ENCODE measurements around the gene FCN3.

FCN3 gene

DNA sequence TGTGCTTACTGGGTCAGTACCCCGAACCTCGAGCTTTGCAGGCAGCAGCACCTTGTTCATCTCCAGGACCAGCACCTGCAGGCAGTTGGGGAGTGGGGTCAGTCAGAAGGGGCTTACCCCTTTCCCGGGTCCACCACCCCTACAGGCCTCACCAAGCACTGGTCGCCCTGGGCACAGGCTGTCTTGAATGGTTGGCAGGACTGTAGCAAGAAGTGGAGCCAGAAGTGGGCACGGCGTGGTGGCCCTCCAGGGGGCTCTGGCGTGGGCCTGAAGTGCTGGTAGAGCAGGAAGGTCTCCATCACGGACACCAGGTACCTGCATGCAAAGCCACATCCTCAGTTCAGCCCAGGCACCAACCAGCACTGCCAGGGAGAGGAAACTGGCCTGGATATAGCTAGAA lies 13.1 kb downstream of the FCN3 start:
- H3K4me3 ChIP-seq (ENCODE audit: low read length) = no peak overlapping the region
- DNase-seq (ENCODE audit: low read depth, low spot score) = no peak

DNA sequence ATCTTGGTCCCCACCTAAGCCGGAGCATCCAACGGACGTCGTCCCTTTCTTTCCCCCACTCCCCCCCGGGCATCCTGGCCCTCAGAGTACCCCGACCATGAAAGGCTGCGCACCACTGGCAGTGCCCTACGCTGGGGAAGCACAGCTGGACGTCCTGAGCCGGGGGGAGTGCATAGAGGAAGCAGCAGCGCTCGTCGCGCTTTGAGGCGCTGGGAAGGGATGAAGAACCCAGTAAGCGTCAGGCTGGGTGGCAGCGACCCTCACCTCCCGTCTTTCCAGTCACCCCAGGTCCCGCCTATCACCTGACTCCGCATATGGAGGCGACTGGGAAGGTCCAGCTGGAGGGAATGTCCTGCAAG lies 13.6 kb downstream of the FCN3 start:
- H3K4me3 ChIP-seq (ENCODE audit: low read length) = no peak overlapping the region

GRCh38 chr1:27360159-27361043 lies 14.2 kb downstream of the FCN3 start:
- H3K4me3 ChIP-seq (ENCODE audit: low read length) = no peak overlapping the region
- no peak for DNase-seq (ENCODE audit: low read depth, low spot score)

More for the DNA sequence above, 13.6 kb downstream of the FCN3 start:
- no peak for DNase-seq (ENCODE audit: low read depth, low spot score)

DNA sequence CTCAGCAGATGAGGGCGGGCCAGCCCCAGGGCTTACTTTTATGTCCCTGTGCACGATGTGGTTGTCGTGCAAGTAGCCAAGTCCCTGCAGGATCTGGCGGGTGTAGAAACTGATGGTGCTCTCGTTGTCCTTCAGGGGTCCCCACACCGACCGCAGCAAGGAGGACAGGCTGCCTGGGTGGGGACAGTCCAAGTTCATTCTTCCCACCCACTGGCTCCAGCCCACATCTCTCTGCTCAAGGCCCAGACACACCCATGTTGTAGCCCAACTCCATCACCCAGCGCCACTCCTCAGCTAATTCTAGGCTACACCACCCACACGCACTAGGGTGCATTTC lies 14.8 kb downstream of the FCN3 start:
- DNase-seq (ENCODE audit: low read depth, low spot score) = no peak
- H3K4me3 ChIP-seq (ENCODE audit: low read length) = no peak overlapping the region

GRCh38 chr1:27358928-27359313 lies 15.7 kb downstream of the FCN3 start:
- H3K4me3 ChIP-seq (ENCODE audit: low read length) = no peak overlapping the region

GRCh38 chr1:27358038-27358927 lies 16.3 kb downstream of the FCN3 start:
- H3K4me3 ChIP-seq (ENCODE audit: low read length) = no peak overlapping the region
- DNase-seq (ENCODE audit: low read depth, low spot score) = no peak

More at GRCh38 chr1:27358928-27359313, 15.7 kb downstream of the FCN3 start:
- no peak for DNase-seq (ENCODE audit: low read depth, low spot score)

GRCh38 chr1:27357281-27358037 lies 17.2 kb downstream of the FCN3 start:
- peak overlapping the region; percentile 41 for H3K4me3 ChIP-seq (ENCODE audit: low read length)
- DNase-seq (ENCODE audit: low read depth, low spot score) = peak; percentile 56

- H3K4me3 ChIP-seq (ENCODE audit: low read length) = no peak overlapping the region
- no peak for DNase-seq (ENCODE audit: low read depth, low spot score)
These were observed 17.9 kb downstream of the FCN3 start for GRCh38 chr1:27356619-27357280.

GRCh38 chr1:27356277-27356618 lies 18.4 kb downstream of the FCN3 start:
- DNase-seq (ENCODE audit: low read depth, low spot score) = no peak
- no peak overlapping the region for H3K4me3 ChIP-seq (ENCODE audit: low read length)

DNA sequence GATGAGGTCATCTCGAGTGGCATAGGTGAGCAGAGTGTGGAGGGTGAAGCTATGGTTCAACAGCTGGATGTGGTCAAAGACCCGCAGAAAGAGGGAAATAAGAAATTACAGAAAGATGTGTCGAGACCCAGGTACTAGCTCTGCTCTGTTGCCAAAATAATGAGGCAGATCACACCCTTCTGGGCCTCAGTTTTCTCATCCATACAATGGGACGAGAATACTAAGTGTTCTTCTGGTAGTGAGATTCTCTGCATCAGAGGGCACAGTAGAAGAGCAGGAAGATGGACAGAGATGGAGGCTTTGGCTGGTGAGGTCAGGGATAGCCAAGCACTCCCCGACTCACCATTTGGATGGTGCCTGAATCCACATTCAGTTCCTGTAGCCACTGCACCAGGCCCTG lies 18.9 kb downstream of the FCN3 start:
- no peak for DNase-seq (ENCODE audit: low read depth, low spot score)
- no peak overlapping the region for H3K4me3 ChIP-seq (ENCODE audit: low read length)

DNA sequence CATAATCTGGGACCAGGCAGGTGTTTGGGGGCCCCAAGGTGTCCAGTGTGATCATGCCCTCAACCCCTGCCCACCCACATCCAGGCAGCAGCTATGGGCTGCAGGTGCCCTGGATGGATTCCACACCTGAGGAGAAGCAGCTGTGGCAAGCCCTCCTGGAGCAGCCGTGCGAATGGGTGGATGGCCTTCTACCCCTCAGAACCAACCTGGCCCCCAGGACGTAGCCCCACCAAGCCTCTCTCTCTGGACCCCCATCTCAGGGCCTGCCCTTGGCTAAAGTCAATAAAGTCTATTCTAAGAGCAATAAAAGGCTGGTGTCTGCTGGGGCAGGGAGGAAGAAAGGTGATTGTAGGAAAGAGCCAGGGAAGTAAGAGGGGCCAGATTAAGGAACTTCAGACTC lies 21.0 kb downstream of the FCN3 start:
- no peak overlapping the region for H3K4me3 ChIP-seq (ENCODE audit: low read length)
- no peak for DNase-seq (ENCODE audit: low read depth, low spot score)

- H3K4me3 ChIP-seq (ENCODE audit: low read length) = no peak overlapping the region
- DNase-seq (ENCODE audit: low read depth, low spot score) = no peak
These were observed 21.5 kb downstream of the FCN3 start for GRCh38 chr1:27353166-27353565.

DNA sequence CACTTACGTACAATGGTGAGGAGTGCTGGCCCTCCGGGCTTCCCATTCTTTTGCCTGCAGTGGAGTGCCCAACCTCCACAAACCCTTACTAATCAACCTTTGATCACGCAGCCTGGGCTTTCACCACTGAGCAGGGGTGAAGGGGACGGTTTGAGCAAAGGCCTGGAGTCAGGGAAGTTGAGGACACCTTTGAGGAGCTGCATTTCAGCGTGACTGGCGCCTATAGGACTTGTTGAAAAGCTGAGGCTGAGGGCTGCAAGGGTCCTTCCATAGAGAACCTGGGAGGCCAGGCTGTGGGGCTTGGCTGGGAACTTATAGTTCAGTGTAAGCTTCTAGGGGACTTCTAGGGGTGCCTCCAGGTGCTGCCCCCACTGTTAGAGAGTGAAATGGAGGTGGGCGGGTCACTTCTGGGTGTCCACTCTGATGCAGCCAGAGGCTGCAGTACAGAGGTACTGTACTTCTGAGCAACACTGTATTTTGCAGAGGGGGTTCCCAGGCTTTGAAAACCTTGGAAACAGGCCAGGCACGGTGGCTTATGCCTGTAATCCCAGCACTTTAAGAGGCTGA lies 23.0 kb downstream of the FCN3 start:
- DNase-seq (ENCODE audit: low read depth, low spot score) = no peak
- no peak overlapping the region for H3K4me3 ChIP-seq (ENCODE audit: low read length)

- H3K4me3 ChIP-seq (ENCODE audit: low read length) = no peak overlapping the region
- DNase-seq (ENCODE audit: low read depth, low spot score) = no peak
These were observed 23.7 kb downstream of the FCN3 start for GRCh38 chr1:27350663-27351540.

GRCh38 chr1:27349784-27350662 lies 24.6 kb downstream of the FCN3 start:
- no peak overlapping the region for H3K4me3 ChIP-seq (ENCODE audit: low read length)
- DNase-seq (ENCODE audit: low read depth, low spot score) = no peak

- H3K4me3 ChIP-seq (ENCODE audit: low read length) = no peak overlapping the region
- no peak for DNase-seq (ENCODE audit: low read depth, low spot score)
These were observed 25.5 kb downstream of the FCN3 start for GRCh38 chr1:27348861-27349783.
